Keratinocyte (primary cell): ENCODE data around the gene DENND1A. TPM values are rescaled to one million over a fixed set of nuclear protein-coding genes. Genes with fewer than 3 reads are reported as not detected.

ENCODE experiments used
- DNase-seq: peaks from one replicate; pipeline ENCODE4 v3.0.0-alpha.2; 2011; ENCODE audit warnings: low read depth, missing footprints, low spot score
- FAIRE-seq: peaks from 2 replicates; lab custom pipeline; 2011; peaks lifted over from hg19 to GRCh38; lab: Jason Lieb, UNC
- H2AFZ ChIP-seq: 2 replicates; pipeline ENCODE4 v1.6.0; 2012; ENCODE audit warnings: low read length, control low read depth, inconsistent platforms; ENCODE audit not compliant: control insufficient read depth
- H3K27ac ChIP-seq: 2 replicates; pipeline ENCODE4 v1.5.1; 2011; ENCODE audit warnings: low read length; ENCODE audit not compliant: control insufficient read depth, insufficient read depth
- H3K27me3 ChIP-seq: 3 replicates; pipeline ENCODE4 v1.6.0; 2011; ENCODE audit warnings: low read length; ENCODE audit not compliant: control insufficient read depth, insufficient read depth; ENCODE audit errors: extremely low read depth
- H3K36me3 ChIP-seq, 2 experiments: 2 replicates in 1 of 2; 3 replicates in 1 of 2; pipeline ENCODE4 v1.5.1; 2011; ENCODE audit warnings: low read length in 2 of 2, mild to moderate bottlenecking in 1 of 2; ENCODE audit not compliant: control insufficient read depth in 2 of 2, insufficient read depth in 2 of 2; ENCODE audit errors: extremely low read depth in 1 of 2
- H3K4me1 ChIP-seq: 3 replicates; pipeline ENCODE4 v1.5.1; 2011; ENCODE audit warnings: low read length; ENCODE audit not compliant: control insufficient read depth, insufficient read depth; ENCODE audit errors: extremely low read depth
- H3K4me2 ChIP-seq: 3 replicates; pipeline ENCODE4 v1.6.0; 2011; ENCODE audit warnings: low read depth, low read length; ENCODE audit not compliant: control insufficient read depth, insufficient read depth; ENCODE audit errors: extremely low read depth
- H3K4me3 ChIP-seq, 3 experiments: fragments of 200-600 bp in 1 of 3; sonication (generic) in 1 of 3; 2 replicates in 2 of 3; 3 replicates in 1 of 3; pipeline ENCODE4 v1.5.1; 2011 to 2016; ENCODE audit warnings: low read length in 3 of 3, mild to moderate bottlenecking in 3 of 3, control low read depth in 2 of 3, inconsistent platforms in 1 of 3, low read depth in 1 of 3, mixed read lengths in 1 of 3, mixed run types in 1 of 3, moderate library complexity in 1 of 3; ENCODE audit not compliant: control insufficient read depth in 2 of 3, insufficient read depth in 2 of 3; ENCODE audit errors: extremely low read depth in 1 of 3
- H3K79me2 ChIP-seq: 2 replicates; pipeline ENCODE4 v1.6.0; 2012; ENCODE audit warnings: low read length; ENCODE audit not compliant: control insufficient read depth, insufficient read depth
- H3K9ac ChIP-seq: 3 replicates; pipeline ENCODE4 v1.6.0; 2011; ENCODE audit warnings: low read length; ENCODE audit not compliant: control insufficient read depth, insufficient read depth; ENCODE audit errors: extremely low read depth
- H3K9me1 ChIP-seq: 3 replicates; pipeline ENCODE4 v1.6.0; 2011; ENCODE audit warnings: low read length; ENCODE audit not compliant: control insufficient read depth, insufficient read depth; ENCODE audit errors: extremely low read depth
- H3K9me3 ChIP-seq: 2 replicates; pipeline ENCODE4 v1.5.1; 2012; ENCODE audit warnings: low read depth, low read length; ENCODE audit not compliant: control insufficient read depth
- H4K20me1 ChIP-seq: 3 replicates; pipeline ENCODE4 v1.6.0; 2011; ENCODE audit warnings: low read length; ENCODE audit not compliant: control insufficient read depth, insufficient read depth; ENCODE audit errors: extremely low read depth
- CTCF ChIP-seq, 3 experiments: IDR thresholded peaks in 1 of 3; conservative IDR thresholded peaks in 1 of 3; optimal IDR thresholded peaks in 1 of 3; 2 replicates in 2 of 3; 3 replicates in 1 of 3; pipeline versions ENCODE3 to v1.5.1; 2011; ENCODE audit warnings: low read length in 3 of 3, mild to moderate bottlenecking in 3 of 3, moderate library complexity in 2 of 3, control low read depth in 1 of 3, inconsistent platforms in 1 of 3; ENCODE audit not compliant: insufficient read depth in 2 of 3; ENCODE audit errors: extremely low read depth in 1 of 3
- EZH2 ChIP-seq: IDR thresholded peaks from one replicate; pipeline ENCODE4 v1.6.1; 2012; ENCODE audit warnings: inconsistent platforms, mild to moderate bottlenecking, low read length, moderate library complexity
- dilution Hi-C: fragments of 300-500 bp; cut with MboI; formaldehyde crosslinking; loops from one replicate; pipeline ENCODE4 v1.7.0; 2020; ENCODE audit warnings: low sequenced_read_pairs; ENCODE audit not compliant: extremely low pct_ligation_motif_present
- polyA plus RNA-seq, 5 experiments: library from polyadenylated mRNA; depleted of rRNA in 3 of 5; stranded (reverse) in 3 of 5; stranded (forward) in 1 of 5; unstranded in 1 of 5; fragments of >200 nt; gene quantifications; 1 replicate in 1 of 5; 2 replicates in 3 of 5; 3 replicates in 1 of 5; pipeline versions ENCODE4 v1.2.1 to v1.2.3, GENCODE V29; 2011 to 2012; ENCODE audit warnings: missing spikeins in 2 of 5, low read depth in 1 of 5, low replicate concordance in 1 of 5

Gene DENND1A
- polyA plus RNA-seq, 1 donor (not counting 4 experiments of a cell fraction or from before 2014, with no cell fraction given), result 13.0 TPM

- no peaks in the 10 kb centered on the region for H3K79me2 ChIP-seq
- no peaks in the 10 kb centered on the region for H3K4me1 ChIP-seq
- H2AFZ ChIP-seq, result no peak overlapping the region
- FAIRE-seq (no peak), DNase-seq (no peak)
- no peaks in the 10 kb centered on the region for H3K36me3 ChIP-seq
- no peaks in the 10 kb centered on the region for H3K27me3 ChIP-seq
- no peak overlapping the region for H3K27ac ChIP-seq
- TF ChIP-seq EZH2, result no peak
- H3K4me3 ChIP-seq, result no peak overlapping the region
- H3K4me2 ChIP-seq, result no peak overlapping the region
- H3K9ac ChIP-seq, result no peak overlapping the region
- no peaks in the 10 kb centered on the region for H3K9me3 ChIP-seq
- dilution Hi-C loops, result no loop called here
- no peaks in the 10 kb centered on the region for H3K9me1 ChIP-seq
- H4K20me1 ChIP-seq, result no peaks in the 10 kb centered on the region
Measured at GRCh38 chr9:123775289-123776284, 154.3 kb downstream of the DENND1A start.

- no peaks in the 10 kb centered on the region for H3K9me3 ChIP-seq
- FAIRE-seq, result no peak
- H3K79me2 ChIP-seq, result no peaks in the 10 kb centered on the region
- H3K36me3 ChIP-seq, result no peaks in the 10 kb centered on the region
- TF ChIP-seq EZH2 (no peak), CTCF (optimal IDR thresholded peaks at IDR 0.05 in 1 of 3, IDR thresholded peaks at IDR 0.05 in 1 of 3, conservative IDR thresholded peaks at IDR 0.05 in 1 of 3; ENCODE audit: extremely low read depth in 1 of 3, insufficient read depth in 2 of 3, low read length in 3 of 3) (no peak)
- H3K4me1 ChIP-seq, result no peaks in the 10 kb centered on the region
- DNase-seq, result no peak
- H3K9ac ChIP-seq, result no peak overlapping the region
- H3K27ac ChIP-seq, result no peak overlapping the region
- dilution Hi-C loops, result no loop called here
- H3K4me3 ChIP-seq, result no peak overlapping the region
- H3K27me3 ChIP-seq, result no peaks in the 10 kb centered on the region
- H4K20me1 ChIP-seq, result no peaks in the 10 kb centered on the region
- no peak overlapping the region for H3K4me2 ChIP-seq
- no peak overlapping the region for H2AFZ ChIP-seq
- no peaks in the 10 kb centered on the region for H3K9me1 ChIP-seq
Measured at GRCh38 chr9:123773783-123774182, 156.1 kb downstream of the DENND1A start.
